ENCODE results near the gene FOXE3.

- TF ChIP-seq CTCF (IDR thresholded peaks at IDR 0.05; ENCODE audit: low read length) (no peak), EZH2phosphoT487 (IDR thresholded peaks at IDR 0.05; ENCODE audit: low read length) (no peak), EZH2 (optimal IDR thresholded peaks at IDR 0.05; ENCODE audit: low read depth, low read length) (no peak)
These were observed 48.4 kb upstream of the FOXE3 start for GRCh38 chr1:47367651-47368050.
